Glutamatergic neuron (in vitro differentiated cells): Measurements from ENCODE around the gene CYP27C1. TPM values are rescaled to one million over a fixed set of nuclear protein-coding genes. Genes with fewer than 3 reads are reported as not detected.

ENCODE experiments used
- DNase-seq: peaks from one replicate; pipeline ENCODE4 v3.0.0; 2022
- H3K27ac Mint-ChIP-seq: one replicate; pipeline ENCODE4 v1.8.0; 2020; ENCODE audit warnings: mild to moderate bottlenecking, mixed read lengths, inconsistent platforms; ENCODE audit not compliant: unreplicated experiment
- H3K27me3 Mint-ChIP-seq: one replicate; pipeline ENCODE4 v1.8.0; 2020; ENCODE audit warnings: mild to moderate bottlenecking, moderate library complexity, mixed read lengths, inconsistent platforms; ENCODE audit not compliant: unreplicated experiment
- H3K36me3 Mint-ChIP-seq: one replicate; pipeline ENCODE4 v1.8.0; 2020; ENCODE audit warnings: mild to moderate bottlenecking, mixed read lengths, inconsistent platforms; ENCODE audit not compliant: unreplicated experiment
- H3K4me1 Mint-ChIP-seq: one replicate; pipeline ENCODE4 v1.8.0; 2020; ENCODE audit warnings: mild to moderate bottlenecking, low read depth, mixed read lengths, inconsistent platforms; ENCODE audit not compliant: unreplicated experiment
- H3K4me3 Mint-ChIP-seq: one replicate; pipeline ENCODE4 v1.8.0; 2020; ENCODE audit warnings: mild to moderate bottlenecking, mixed read lengths, inconsistent platforms; ENCODE audit not compliant: unreplicated experiment
- H3K9me3 Mint-ChIP-seq: one replicate; pipeline ENCODE4 v1.8.0; 2020; ENCODE audit warnings: mild to moderate bottlenecking, moderate library complexity, mixed read lengths, inconsistent platforms; ENCODE audit not compliant: unreplicated experiment
- total RNA-seq: library from RNA; stranded (reverse); fragmentation: NEBNext Ultra II Directional; extraction: Animal tissue kit (Norgen Biotek cat#: 25700); gene quantifications from one replicate; pipeline ENCODE4 v1.2.1, GENCODE V29; 2021; ENCODE audit not compliant: unreplicated experiment
- TF ChIP-seq, protein P1 (sequence below): fragments of 200-600 bp; sonication (generic); IDR thresholded peaks from one replicate; pipeline ENCODE4 v1.5.0; 2021; ENCODE audit not compliant: partially characterized antibody, unreplicated experiment

The CYP27C1 gene
- total RNA-seq, 1 donor from 2014 or later, result 4.3 TPM

DNA sequence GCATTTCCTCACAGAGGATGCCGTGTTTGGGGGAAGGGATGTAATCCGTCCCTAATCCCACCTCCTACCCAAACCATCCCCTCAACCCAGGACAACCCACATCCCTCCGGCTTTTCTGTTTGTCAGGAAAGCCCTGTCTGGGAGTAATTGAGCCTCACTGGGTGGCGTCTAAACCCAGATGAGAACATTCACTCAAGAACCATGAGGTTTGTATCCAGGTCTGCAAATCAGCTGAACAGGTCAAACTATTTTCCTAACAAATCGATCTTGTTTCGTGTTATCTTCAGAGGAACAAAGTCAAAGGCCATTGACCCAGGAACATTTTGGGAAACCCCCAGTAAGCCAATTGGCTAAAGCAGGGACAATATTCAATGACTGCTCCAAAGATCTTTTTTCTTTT, 25.7 kb downstream of the CYP27C1 start:
- TF ChIP-seq, protein P1, sequence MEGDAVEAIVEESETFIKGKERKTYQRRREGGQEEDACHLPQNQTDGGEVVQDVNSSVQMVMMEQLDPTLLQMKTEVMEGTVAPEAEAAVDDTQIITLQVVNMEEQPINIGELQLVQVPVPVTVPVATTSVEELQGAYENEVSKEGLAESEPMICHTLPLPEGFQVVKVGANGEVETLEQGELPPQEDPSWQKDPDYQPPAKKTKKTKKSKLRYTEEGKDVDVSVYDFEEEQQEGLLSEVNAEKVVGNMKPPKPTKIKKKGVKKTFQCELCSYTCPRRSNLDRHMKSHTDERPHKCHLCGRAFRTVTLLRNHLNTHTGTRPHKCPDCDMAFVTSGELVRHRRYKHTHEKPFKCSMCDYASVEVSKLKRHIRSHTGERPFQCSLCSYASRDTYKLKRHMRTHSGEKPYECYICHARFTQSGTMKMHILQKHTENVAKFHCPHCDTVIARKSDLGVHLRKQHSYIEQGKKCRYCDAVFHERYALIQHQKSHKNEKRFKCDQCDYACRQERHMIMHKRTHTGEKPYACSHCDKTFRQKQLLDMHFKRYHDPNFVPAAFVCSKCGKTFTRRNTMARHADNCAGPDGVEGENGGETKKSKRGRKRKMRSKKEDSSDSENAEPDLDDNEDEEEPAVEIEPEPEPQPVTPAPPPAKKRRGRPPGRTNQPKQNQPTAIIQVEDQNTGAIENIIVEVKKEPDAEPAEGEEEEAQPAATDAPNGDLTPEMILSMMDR, result no peak
- no peak for DNase-seq

DNA sequence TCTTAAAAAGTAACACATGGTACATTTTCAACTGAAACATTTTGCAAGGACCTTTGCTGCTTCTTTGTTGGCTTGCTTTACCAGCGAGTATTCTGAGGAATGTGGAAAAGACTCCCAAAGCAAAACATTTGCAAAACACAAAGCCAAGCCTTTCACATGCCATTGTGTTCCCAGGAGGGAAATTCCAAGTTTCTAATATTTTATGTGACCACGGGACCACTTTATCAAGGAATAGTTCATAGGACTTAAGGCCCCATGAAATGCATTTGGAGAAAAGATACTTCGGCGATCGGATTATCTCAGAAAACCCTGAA, 26.2 kb downstream of the CYP27C1 start:
- no peak for DNase-seq
- TF ChIP-seq, protein P1, result no peak
- Mint-ChIP-seq H3K27me3 (peaks cover 2% of the 10 kb centered on the region), H3K9me3 (peaks cover 4% of the 10 kb centered on the region), H3K36me3 (peaks cover under 1% of the 10 kb centered on the region), H3K27ac (no peak overlapping the region), H3K4me3 (no peak overlapping the region), H3K4me1 (peaks cover 7% of the 10 kb centered on the region)

More for the DNA sequence above, 25.7 kb downstream of the CYP27C1 start:
- Mint-ChIP-seq H3K4me3 (no peak overlapping the region), H3K36me3 (no peaks in the 10 kb centered on the region), H3K27me3 (peaks cover 2% of the 10 kb centered on the region), H3K4me1 (peaks cover 7% of the 10 kb centered on the region), H3K27ac (no peak overlapping the region), H3K9me3 (peaks cover 2% of the 10 kb centered on the region)

DNA sequence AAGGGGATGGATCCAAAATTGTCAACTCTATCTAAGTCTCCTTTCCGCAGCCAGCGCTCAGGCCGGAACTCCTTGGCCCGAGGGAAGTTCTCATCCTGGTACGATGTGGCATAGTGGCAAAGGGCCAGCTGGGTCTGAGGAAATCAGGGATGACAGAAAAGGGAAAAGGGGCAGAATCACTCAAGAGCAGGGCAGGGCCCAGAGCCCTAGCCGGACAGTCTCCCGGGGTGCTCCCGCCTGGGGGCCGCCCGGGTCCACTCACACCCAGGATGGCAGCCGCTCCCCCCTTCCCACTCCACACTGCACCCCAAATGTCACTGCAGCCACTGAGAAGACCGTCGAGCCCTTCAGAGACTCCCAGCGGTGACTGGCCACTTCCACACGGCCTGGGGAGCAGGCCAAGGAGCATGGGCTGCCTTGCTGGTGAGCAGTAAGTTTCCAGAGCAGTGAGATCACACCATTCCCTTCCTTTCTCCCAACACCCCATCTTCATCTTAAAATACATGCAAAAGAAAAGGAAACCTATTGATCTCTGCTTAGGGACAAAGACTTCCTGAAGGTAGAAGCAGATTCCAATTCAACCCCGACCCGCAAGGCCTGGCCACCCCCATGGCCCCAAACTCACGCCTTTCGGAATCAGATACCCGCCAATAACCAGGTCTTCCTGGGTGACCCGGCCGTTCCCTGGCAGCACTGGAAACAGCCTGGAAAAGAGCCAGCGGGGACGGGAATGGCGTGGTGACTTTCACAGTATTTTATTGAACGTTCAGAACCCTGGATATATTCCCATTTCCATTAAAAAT, 26.7 kb downstream of the CYP27C1 start:
- Mint-ChIP-seq H3K4me3 (no peak overlapping the region), H3K9me3 (peaks cover 4% of the 10 kb centered on the region), H3K27ac (no peak overlapping the region), H3K4me1 (peaks cover 7% of the 10 kb centered on the region), H3K27me3 (peaks cover 2% of the 10 kb centered on the region), H3K36me3 (peaks cover 6% of the 10 kb centered on the region)
- DNase-seq, result no peak
- TF ChIP-seq, protein P1, result no peak

DNA sequence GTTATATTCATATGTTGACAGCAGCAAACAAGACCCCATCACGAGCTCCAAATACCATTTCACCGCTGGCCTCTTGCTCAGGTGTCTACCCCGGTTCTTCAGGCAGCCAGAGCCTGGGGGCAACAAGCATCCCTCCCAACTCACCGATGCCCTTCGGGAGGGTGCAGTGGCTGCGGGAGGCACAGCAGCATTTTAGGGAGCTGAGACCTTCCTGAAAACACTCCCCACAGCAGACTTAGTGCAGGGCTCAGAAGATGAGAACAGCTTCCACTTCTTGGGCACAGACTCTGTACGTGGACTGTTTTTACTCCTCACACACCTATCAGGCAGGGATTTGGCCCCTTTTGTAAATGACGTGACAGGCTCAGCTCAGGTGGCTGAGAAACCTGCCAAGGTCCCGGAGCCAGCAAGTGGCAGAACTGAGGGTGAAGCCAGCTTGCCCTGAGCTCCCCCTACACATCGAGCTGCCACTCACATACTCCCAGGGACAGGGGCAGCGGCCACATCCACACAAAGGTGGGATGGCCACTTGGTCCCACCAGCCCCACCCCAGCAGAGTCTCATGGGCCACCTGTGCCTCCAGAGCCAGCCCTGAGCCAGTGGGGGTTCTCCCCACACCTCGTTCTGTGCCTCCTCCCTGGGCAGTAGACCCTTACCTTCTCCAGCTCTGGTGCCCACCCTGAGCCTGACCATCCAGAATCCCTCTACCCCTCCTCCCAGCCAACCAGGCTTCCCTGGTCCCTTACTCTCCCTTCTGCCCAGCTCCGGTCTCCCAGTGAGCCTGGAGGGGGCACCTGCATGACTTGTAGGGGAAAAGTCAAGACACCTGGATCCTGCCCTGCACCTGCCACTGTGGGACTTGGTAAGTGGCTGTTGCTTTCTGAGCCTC, 28.5 kb downstream of the CYP27C1 start:
- Mint-ChIP-seq H3K27me3 (peaks cover 2% of the 10 kb centered on the region), H3K9me3 (peaks cover 4% of the 10 kb centered on the region), H3K4me1 (no peaks in the 10 kb centered on the region), H3K27ac (no peak overlapping the region), H3K36me3 (peaks cover 6% of the 10 kb centered on the region), H3K4me3 (no peak overlapping the region)
- DNase-seq, result no peak
- TF ChIP-seq, protein P1, result no peak

DNA sequence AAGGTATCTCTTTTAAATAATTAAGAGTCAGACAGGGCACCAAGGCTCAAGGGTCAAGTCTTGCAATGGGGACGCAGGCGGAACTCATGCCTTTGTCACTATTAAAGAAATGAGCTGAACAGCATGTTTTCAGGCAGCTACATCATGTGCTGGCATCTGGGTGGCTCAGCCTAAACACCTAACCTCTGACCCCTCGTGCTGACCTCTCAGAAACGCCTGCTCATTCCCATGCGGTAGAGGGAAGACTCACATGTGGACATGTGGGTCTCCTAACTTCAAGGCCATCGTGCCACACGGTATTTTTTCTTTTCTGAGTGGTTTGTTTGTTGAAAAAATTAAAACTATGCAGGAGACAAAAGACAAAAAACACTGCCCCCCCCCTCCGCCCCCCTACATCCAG, 31.3 kb downstream of the CYP27C1 start:
- TF ChIP-seq, protein P1, result no peak
- Mint-ChIP-seq H3K9me3 (peaks cover 2% of the 10 kb centered on the region), H3K27me3 (peaks cover 1% of the 10 kb centered on the region), H3K27ac (no peak overlapping the region), H3K4me1 (no peaks in the 10 kb centered on the region), H3K4me3 (no peak overlapping the region), H3K36me3 (peaks cover 6% of the 10 kb centered on the region)
- DNase-seq, result no peak
